22Rv1 (cell line): ENCODE measurements around the gene POC5.

ENCODE experiments used
- H3K27ac ChIP-seq: fragments of 450-650 bp; 2 replicates; pipeline ENCODE4 v1.5.1; 2017
- CTCF ChIP-seq: fragments of 450-650 bp; IDR thresholded peaks from 2 replicates; pipeline ENCODE4 v1.5.1; 2017; ENCODE audit warnings: mild to moderate bottlenecking
- ZFX ChIP-seq: fragments of 450-650 bp; IDR thresholded peaks from 2 replicates; pipeline ENCODE4 v1.6.1; 2017; ENCODE audit warnings: antibody characterized with exemption, borderline replicate concordance

The POC5 gene

DNA sequence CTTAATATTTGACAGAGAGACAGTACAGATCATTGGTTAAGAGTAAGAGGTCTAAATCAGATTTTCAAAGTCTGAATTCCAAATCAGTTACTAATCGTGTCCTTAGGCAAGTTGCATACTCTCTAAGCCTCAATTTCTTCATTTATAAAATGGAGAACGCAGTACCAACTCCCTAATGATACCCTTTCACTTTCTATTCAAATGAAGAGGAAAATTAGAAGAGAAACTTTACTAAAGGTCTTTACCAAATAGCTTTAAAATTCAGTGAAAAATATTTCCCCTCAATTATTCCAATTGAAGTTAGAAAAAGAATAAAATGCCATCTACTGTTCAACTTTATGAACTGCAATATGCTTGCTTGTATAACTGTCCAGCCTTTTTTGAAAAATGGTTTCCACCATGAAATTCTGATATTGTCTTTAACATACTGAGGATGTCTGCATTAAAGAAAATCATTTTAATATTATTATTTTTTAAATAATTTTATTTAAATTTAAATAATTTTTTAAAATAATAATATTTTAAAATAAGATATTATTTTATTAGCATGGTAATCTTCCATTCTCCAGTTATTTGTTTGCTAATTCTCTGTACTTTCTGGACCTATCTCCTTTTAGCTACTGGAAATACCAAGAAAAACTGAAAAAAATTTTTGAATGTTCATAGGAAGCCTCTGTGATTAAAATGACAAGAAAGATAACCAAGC, 36.0 kb downstream of the POC5 start:
- TF ChIP-seq CTCF (peak; percentile 58), ZFX (no peak)
- H3K27ac ChIP-seq: no peak overlapping the region

DNA sequence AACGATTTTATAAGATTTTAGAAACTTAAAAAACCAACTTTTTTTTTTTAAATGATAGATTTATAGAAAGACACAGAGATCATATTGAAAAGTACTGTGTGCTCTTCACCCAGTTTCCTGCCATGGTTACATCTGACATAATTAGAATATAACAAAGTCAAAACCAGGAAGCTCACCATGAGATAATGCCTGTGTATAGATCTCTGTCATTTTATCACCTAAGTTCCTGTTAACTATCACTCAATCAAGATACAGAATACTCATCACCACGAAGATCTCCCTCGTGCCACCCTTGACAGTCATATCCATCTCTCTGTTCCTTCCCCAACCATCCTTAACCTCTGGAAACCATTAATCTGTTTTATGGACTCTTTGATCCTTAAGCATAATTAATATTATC, 39.1 kb downstream of the POC5 start:
- no peak overlapping the region for H3K27ac ChIP-seq
- no peak for TF ChIP-seq CTCF
- no peak for TF ChIP-seq ZFX

DNA sequence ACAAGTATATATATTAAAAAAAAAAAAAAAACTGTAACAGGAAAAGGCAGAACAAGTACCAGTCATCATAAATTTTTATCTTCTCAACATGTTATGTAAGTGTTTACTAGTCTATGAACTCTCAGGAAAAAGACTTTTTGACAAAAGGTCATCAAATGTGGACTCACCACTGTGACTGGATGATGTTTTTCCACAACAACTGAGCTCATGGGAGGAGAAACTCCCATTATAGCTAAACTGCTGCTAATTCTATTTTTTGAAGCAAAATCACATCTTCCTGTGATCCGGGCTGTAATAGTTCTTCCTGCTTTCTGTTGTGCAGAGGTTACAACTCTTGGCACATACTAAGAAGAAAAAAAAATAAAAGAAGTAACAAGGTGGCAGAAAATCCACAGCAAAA, 39.6 kb downstream of the POC5 start:
- no peak for TF ChIP-seq ZFX
- no peak for TF ChIP-seq CTCF
- no peak overlapping the region for H3K27ac ChIP-seq

DNA sequence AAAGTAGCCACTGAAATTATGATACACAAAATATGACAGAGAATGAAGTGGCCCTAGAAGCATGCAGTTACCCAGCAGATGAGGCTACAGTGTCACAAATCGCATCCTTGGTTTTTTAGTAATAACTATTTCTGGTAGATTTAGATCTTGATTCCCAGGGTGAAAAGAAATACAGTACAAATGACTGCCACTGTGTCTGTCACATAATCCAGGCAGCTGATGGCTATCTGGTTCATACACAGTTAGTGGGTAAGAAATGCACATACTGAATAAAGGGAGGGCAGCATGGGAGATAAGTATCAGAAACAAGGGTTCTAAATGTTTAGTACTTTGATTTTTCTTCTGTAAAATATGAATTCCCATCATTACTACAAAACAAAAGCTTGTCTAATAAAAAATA, 41.5 kb downstream of the POC5 start:
- TF ChIP-seq ZFX (no peak), CTCF (no peak)
- H3K27ac ChIP-seq: no peak overlapping the region

DNA sequence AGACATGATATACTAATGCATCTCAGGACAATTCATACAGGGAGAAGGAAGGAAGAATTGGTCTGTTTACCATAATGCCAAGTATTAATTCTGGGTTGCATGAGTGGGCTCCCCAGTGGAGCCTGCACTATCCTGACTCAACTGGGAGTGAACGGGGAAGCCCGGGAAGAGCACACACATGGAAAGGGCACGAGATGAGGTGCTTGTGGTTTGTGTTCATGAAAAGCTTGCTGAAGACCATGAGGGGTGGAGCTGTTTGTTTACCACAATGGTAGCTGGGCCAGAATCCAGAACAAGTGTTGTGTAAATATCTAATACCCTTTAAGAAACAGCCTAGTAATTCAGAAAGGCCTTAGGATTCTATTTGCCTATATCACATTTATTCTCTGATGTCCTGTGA, 44.6 kb downstream of the POC5 start:
- no peak overlapping the region for H3K27ac ChIP-seq
- TF ChIP-seq ZFX (no peak), CTCF (no peak)

DNA sequence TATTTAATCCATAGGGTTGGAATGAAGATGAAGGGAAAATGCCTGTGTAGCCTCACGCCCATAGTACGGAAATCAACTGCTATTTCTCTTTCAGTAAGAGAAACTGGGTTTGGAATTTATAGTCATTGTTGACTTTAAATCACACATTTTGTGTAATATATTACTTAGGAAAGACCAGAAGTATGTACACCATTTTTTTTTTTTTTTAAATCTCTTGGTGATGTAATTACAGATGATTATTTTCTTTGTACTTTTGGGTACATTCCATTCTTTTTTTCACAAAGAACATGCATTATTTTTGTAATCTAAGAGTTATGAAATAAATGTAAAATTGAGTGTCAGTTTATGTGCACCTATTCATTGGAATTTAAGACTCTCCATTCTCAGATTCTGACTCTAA, 45.7 kb downstream of the POC5 start:
- no peak overlapping the region for H3K27ac ChIP-seq

GRCh38 chr5:75670577-75670976, 46.7 kb downstream of the POC5 start:
- TF ChIP-seq CTCF (no peak), ZFX (no peak)
- H3K27ac ChIP-seq: no peak overlapping the region

More for the DNA sequence above, 45.7 kb downstream of the POC5 start:
- TF ChIP-seq CTCF (no peak), ZFX (no peak)
